A549 treated with GW870086 at 1 μM for 4 hours (cell line): ENCODE measurements around the gene AGXT2. TPM values are rescaled to one million over a fixed set of nuclear protein-coding genes. Genes with fewer than 3 reads are reported as not detected.

Experiments used
- total RNA-seq: library from RNA; stranded (reverse); fragments of 200-300 nt; extraction: Qiagen RNA extraction; gene quantifications from 5 replicates; pipeline ENCODE4 v1.2.3, GENCODE V29; 2022; ENCODE audit warnings: low read depth

AGXT2 gene, protein sequence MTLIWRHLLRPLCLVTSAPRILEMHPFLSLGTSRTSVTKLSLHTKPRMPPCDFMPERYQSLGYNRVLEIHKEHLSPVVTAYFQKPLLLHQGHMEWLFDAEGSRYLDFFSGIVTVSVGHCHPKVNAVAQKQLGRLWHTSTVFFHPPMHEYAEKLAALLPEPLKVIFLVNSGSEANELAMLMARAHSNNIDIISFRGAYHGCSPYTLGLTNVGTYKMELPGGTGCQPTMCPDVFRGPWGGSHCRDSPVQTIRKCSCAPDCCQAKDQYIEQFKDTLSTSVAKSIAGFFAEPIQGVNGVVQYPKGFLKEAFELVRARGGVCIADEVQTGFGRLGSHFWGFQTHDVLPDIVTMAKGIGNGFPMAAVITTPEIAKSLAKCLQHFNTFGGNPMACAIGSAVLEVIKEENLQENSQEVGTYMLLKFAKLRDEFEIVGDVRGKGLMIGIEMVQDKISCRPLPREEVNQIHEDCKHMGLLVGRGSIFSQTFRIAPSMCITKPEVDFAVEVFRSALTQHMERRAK
- not detected in 5 replicates for total RNA-seq

DNA sequence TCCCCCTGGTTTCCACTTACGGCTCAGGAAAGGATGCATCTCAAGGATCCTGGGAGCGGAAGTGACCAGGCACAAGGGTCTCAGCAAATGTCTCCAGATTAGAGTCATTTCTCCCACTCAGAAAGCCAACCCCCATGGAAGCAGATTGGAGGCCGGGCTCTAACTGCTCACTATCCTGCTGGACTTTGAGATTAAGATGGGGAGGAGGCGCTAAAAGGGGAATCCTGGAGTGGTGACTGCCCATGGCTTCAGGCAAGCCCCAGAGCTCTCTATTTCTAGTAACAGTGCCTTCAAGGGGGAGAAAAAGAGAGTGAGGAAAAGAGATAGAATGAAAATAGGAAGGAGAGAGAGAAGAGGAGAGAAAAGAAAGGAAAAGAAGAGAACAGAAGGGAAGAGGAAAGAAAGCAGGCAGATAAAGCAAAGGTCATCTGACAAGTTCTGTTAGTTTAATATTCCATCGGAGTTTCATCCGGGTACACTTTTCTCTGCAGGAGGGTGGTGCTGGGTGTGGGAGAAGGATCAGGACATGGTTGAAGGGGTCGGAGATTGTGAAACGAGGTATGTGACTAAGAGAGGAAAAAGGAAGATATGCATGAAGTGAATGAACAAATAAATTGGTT is at the start of gene AGXT2:
Gene AGXT2 (minus strand): TSS at position 165 of the 620 bp plus-strand sequence. CDS start 57 bp downstream, at position 108.

Other genes starting within 250 kb of the AGXT2 start
- gene TTC23L, start 208.8 kb downstream of the AGXT2 start, total RNA-seq = 0.13 to 0.31 TPM (median 0.20 TPM) in 4 of 5 replicates, not detected in the other
- 27.9 to 43.9 TPM (median 34.4 TPM) in 5 replicates for gene RAD1, start 132.4 kb downstream of the AGXT2 start, total RNA-seq
- 46.5 to 56.4 TPM (median 54.0 TPM) in 5 replicates for gene BRIX1, start 132.2 kb downstream of the AGXT2 start, total RNA-seq
- 21.2 to 26.5 TPM (median 25.0 TPM) in 5 replicates for gene DNAJC21, start 118.4 kb downstream of the AGXT2 start, total RNA-seq
- gene PRLR, start 182.5 kb upstream of the AGXT2 start, total RNA-seq = 0.01 to 0.19 TPM (median 0.06 TPM) in 4 of 5 replicates, not detected in the other